A549 (cell line): ENCODE measurements around the gene DAGLB. TPM values are rescaled to one million over a fixed set of nuclear protein-coding genes. Genes with fewer than 3 reads are reported as not detected.

Source experiments
- ATAC-seq, 2 experiments: fragments of 200-7000 bp in 1 of 2; fragments of >200 bp in 1 of 2; cut with Nextera tagmentation in 1 of 2; cut with Tn5 transposase in 1 of 2; 3 replicates each; pipeline versions ENCODE4 v1.8.0 to v1.9.1; 2018 to 2020; ENCODE audit warnings: mild to moderate bottlenecking in 1 of 2, moderate library complexity in 1 of 2
- CTCF ChIA-PET: fragments of 300-600 bp; sonication (Branson Sonifier 250); formaldehyde crosslinking; extraction: SDS; loops from one replicate; lab custom pipeline; 2021; ENCODE audit warnings: antibody characterized with exemption, inconsistent platforms; lab: Yijun Ruan, JAX
- POLR2A ChIA-PET: fragments of 350-600 bp; formaldehyde crosslinking; extraction: SDS; loops from one replicate; lab custom pipeline; 2021; ENCODE audit warnings: antibody characterized with exemption, inconsistent platforms; lab: Yijun Ruan, JAX
- DNase-seq, 2 experiments: peaks; one replicate each; pipeline versions ENCODE4 v3.0.0 to v3.0.0-alpha.2; 2011 to 2016; ENCODE audit warnings: low read depth in 1 of 2, low spot score in 1 of 2
- FAIRE-seq: peaks from 2 replicates; lab custom pipeline; 2011; peaks lifted over from hg19 to GRCh38; lab: Jason Lieb, UNC
- H3K27ac ChIP-seq, 2 experiments: fragments of >200 bp; sonication (Bioruptor Twin); formaldehyde crosslinking; 3 replicates each; pipeline ENCODE4 v1.5.1; 2016 to 2017
- H3K4me1 ChIP-seq: fragments of >200 bp; sonication (Bioruptor Twin); formaldehyde crosslinking; 3 replicates; pipeline ENCODE4 v1.6.1; 2016
- H3K4me2 ChIP-seq: fragments of >200 bp; sonication (Bioruptor Twin); formaldehyde crosslinking; 3 replicates; pipeline ENCODE4 v1.6.1; 2016
- H3K4me3 ChIP-seq: fragments of >200 bp; sonication (Bioruptor Twin); formaldehyde crosslinking; 3 replicates; pipeline ENCODE4 v1.5.1; 2016
- H3K9me3 ChIP-seq: fragments of >200 bp; sonication (Bioruptor Twin); formaldehyde crosslinking; 3 replicates; pipeline ENCODE4 v1.6.1; 2016
- CHD2 ChIP-seq: fragments of 150-350 bp; IDR thresholded peaks from 2 replicates; pipeline ENCODE4 v1.6.1; 2014; ENCODE audit warnings: low read length; ENCODE audit not compliant: partially characterized antibody
- CHD4 ChIP-seq: fragments of 200-600 bp; sonication (generic); IDR thresholded peaks from 2 replicates; pipeline ENCODE4 v1.6.1; 2016; ENCODE audit warnings: antibody characterized with exemption, mild to moderate bottlenecking, borderline replicate concordance
- ESRRA ChIP-seq: fragments of 150-350 bp; IDR thresholded peaks from 2 replicates; pipeline ENCODE4 v1.6.1; 2014; ENCODE audit warnings: mild to moderate bottlenecking, low read length, borderline replicate concordance
- FOSB ChIP-seq: fragments of 250-450 bp; sonication (Bioruptor Pico); IDR thresholded peaks from 2 replicates; pipeline ENCODE4 v1.5.0; 2020; ENCODE audit warnings: mild to moderate bottlenecking, moderate library complexity
- FOSL2 ChIP-seq, 2 experiments: fragments of 450-650 bp in 1 of 2; fragments of >200 bp in 1 of 2; sonication (Bioruptor Twin) in 1 of 2; formaldehyde crosslinking; IDR thresholded peaks; 2 replicates each; pipeline versions ENCODE4 v1.5.0 to v1.6.1; 2016 to 2020; ENCODE audit warnings: mild to moderate bottlenecking in 1 of 2, moderate library complexity in 1 of 2
- GATA3 ChIP-seq: IDR thresholded peaks from 2 replicates; pipeline ENCODE4 v1.6.1; 2012; ENCODE audit warnings: borderline replicate concordance
- HDAC2 ChIP-seq: fragments of 200-600 bp; sonication (generic); IDR thresholded peaks from 2 replicates; pipeline ENCODE4 v1.6.1; 2016
- JUN ChIP-seq, 2 experiments: fragments of >200 bp; sonication (Bioruptor Twin); formaldehyde crosslinking; IDR thresholded peaks; 2 replicates in 1 of 2; 3 replicates in 1 of 2; pipeline ENCODE4 v1.6.1; 2016 to 2017
- MAFK ChIP-seq: fragments of 450-650 bp; IDR thresholded peaks from 2 replicates; pipeline ENCODE4 v1.6.1; 2014; ENCODE audit not compliant: partially characterized antibody
- MYC ChIP-seq: IDR thresholded peaks from 2 replicates; pipeline ENCODE4 v1.6.1; 2012; ENCODE audit warnings: mild to moderate bottlenecking, inconsistent platforms, low read length, improper control_type of control experiment, borderline replicate concordance
- PHF8 ChIP-seq: fragments of 200-600 bp; sonication (generic); IDR thresholded peaks from 2 replicates; pipeline ENCODE4 v1.6.1; 2016; ENCODE audit warnings: low read depth, mild to moderate bottlenecking, antibody characterized with exemption, moderate library complexity, borderline replicate concordance
- RCOR1 ChIP-seq: fragments of 150-350 bp; IDR thresholded peaks from 2 replicates; pipeline ENCODE4 v1.6.1; 2014; ENCODE audit warnings: antibody characterized with exemption, low read length, low read depth
- RNF2 ChIP-seq: fragments of 200-600 bp; sonication (generic); IDR thresholded peaks from 2 replicates; pipeline ENCODE4 v1.6.1; 2016; ENCODE audit warnings: low read depth, mild to moderate bottlenecking, antibody characterized with exemption, moderate library complexity, borderline replicate concordance
- SMC3 ChIP-seq: fragments of >200 bp; sonication (Bioruptor Twin); formaldehyde crosslinking; IDR thresholded peaks from 3 replicates; pipeline ENCODE4 v1.6.1; 2018; ENCODE audit warnings: inconsistent platforms
- TP53 ChIP-seq: fragments of 250-450 bp; sonication (Bioruptor Pico); IDR thresholded peaks from 2 replicates; pipeline ENCODE4 v1.5.0; 2021; ENCODE audit warnings: mild to moderate bottlenecking, moderate library complexity
- ZSCAN20 ChIP-seq: fragments of 250-450 bp; sonication (Bioruptor Pico); IDR thresholded peaks from 2 replicates; pipeline ENCODE4 v1.8.0; 2022; ENCODE audit warnings: mild to moderate bottlenecking, moderate library complexity
- WGBS: methylation state at CpG from one replicate; pipeline ENCODE4 v1.1.6; 2017; ENCODE audit errors: missing lambda C conversion rate; 5-methylcytosine and 5-hydroxymethylcytosine counted together
- polyA plus RNA-seq, 4 experiments: library from polyadenylated mRNA; depleted of rRNA in 3 of 4; stranded (reverse); fragments of >200 nt; fragmentation: RNase III in 1 of 4; extraction: RNeasy Plus Mini Kit Qiagen cat#74134 plus additional on column Dnase treatment in 1 of 4; gene quantifications; 2 replicates in 3 of 4; 3 replicates in 1 of 4; pipeline ENCODE4 v1.2.3, GENCODE V29; 2011 to 2017
- TF ChIP-seq, protein P1 (sequence below): IDR thresholded peaks from 2 replicates; pipeline ENCODE4 v1.6.1; 2012
- TF ChIP-seq, protein P2 (sequence below): IDR thresholded peaks from 2 replicates; pipeline ENCODE4 v1.6.1; 2012; ENCODE audit warnings: low read depth, borderline replicate concordance
- TF ChIP-seq, protein P3 (sequence below): IDR thresholded peaks from 2 replicates; pipeline ENCODE4 v1.6.1; 2012
- TF ChIP-seq, protein P4 (sequence below): fragments of >200 bp; sonication (Bioruptor Twin); formaldehyde crosslinking; IDR thresholded peaks from 3 replicates; pipeline ENCODE4 v1.6.1; 2016
- TF ChIP-seq, protein P5 (sequence below): fragments of >200 bp; sonication (Bioruptor Twin); formaldehyde crosslinking; IDR thresholded peaks from 2 replicates; pipeline ENCODE4 v1.6.1; 2016
- TF ChIP-seq, protein P6 (sequence below): fragments of 450-650 bp; IDR thresholded peaks from 2 replicates; pipeline ENCODE4 v1.6.1; 2014; ENCODE audit warnings: antibody characterized with exemption
- TF ChIP-seq, protein P7 (sequence below): fragments of 250-450 bp; sonication (Bioruptor Pico); IDR thresholded peaks from 2 replicates; pipeline ENCODE4 v1.5.0; 2021; ENCODE audit warnings: mild to moderate bottlenecking, moderate library complexity, borderline replicate concordance

DAGLB gene
- polyA plus RNA-seq, 2 of the 4 experiments (the other 2 are of a cell fraction) = 14.5 to 19.7 TPM

DNA sequence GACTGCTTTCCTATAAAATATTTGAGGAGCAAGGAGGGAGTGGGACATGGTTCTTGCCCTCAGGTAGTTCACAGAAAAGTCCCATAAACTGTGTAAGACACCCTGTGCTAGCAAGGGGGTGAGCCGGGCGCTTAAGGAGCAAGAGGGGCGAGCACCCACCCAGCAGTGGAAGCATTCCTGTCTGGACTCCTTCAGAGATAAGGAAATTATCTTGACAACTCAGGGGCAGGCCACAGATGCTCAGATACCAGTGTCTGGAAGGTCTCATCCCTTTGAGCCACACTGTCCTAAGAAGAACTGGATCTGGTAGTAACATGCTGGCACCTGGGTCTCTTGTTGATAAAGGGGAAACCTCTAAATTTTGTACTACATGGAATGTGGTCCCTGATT lies 54.1 kb downstream of the DAGLB start:
- ChIA-PET POLR2A (no interaction called here), CTCF (interaction anchor here (1.2 kb wide), 1 partner anchor 31 kb away, joined by 4 read pairs; no protein-coding TSS in a partner anchor)
- no peak overlapping the region for H3K4me3 ChIP-seq
- H3K9me3 ChIP-seq = no peaks in the 10 kb centered on the region
- ATAC-seq = peak in 1 of 2 experiments; percentile 31; a peak in 2 of 6 replicates
- peaks cover 51% of the 10 kb centered on the region for H3K4me1 ChIP-seq
- DNase-seq = no peak
- H3K4me2 ChIP-seq = peak overlapping the region; percentile 71
- H3K27ac ChIP-seq = peak overlapping the region; percentile 66 to 80; a peak in 5 of 6 replicates
- 82% methylated on average over 3 of the region's 3 CpGs for WGBS
- FAIRE-seq = no peak
- TF ChIP-seq, protein P1, sequence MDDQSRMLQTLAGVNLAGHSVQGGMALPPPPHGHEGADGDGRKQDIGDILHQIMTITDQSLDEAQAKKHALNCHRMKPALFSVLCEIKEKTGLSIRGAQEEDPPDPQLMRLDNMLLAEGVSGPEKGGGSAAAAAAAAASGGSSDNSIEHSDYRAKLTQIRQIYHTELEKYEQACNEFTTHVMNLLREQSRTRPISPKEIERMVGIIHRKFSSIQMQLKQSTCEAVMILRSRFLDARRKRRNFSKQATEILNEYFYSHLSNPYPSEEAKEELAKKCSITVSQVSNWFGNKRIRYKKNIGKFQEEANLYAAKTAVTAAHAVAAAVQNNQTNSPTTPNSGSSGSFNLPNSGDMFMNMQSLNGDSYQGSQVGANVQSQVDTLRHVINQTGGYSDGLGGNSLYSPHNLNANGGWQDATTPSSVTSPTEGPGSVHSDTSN = no peak
- TF ChIP-seq MAFK (no peak), FOSL2 (IDR thresholded peaks at IDR 0.05) (no peak), FOSL2 (CRISPR knock-in tag; IDR thresholded peaks at IDR 0.05) (no peak), FOSB (CRISPR knock-in tag) (no peak), CHD4 (no peak)
- TF ChIP-seq, protein P2, sequence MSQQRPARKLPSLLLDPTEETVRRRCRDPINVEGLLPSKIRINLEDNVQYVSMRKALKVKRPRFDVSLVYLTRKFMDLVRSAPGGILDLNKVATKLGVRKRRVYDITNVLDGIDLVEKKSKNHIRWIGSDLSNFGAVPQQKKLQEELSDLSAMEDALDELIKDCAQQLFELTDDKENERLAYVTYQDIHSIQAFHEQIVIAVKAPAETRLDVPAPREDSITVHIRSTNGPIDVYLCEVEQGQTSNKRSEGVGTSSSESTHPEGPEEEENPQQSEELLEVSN = no peak

DNA sequence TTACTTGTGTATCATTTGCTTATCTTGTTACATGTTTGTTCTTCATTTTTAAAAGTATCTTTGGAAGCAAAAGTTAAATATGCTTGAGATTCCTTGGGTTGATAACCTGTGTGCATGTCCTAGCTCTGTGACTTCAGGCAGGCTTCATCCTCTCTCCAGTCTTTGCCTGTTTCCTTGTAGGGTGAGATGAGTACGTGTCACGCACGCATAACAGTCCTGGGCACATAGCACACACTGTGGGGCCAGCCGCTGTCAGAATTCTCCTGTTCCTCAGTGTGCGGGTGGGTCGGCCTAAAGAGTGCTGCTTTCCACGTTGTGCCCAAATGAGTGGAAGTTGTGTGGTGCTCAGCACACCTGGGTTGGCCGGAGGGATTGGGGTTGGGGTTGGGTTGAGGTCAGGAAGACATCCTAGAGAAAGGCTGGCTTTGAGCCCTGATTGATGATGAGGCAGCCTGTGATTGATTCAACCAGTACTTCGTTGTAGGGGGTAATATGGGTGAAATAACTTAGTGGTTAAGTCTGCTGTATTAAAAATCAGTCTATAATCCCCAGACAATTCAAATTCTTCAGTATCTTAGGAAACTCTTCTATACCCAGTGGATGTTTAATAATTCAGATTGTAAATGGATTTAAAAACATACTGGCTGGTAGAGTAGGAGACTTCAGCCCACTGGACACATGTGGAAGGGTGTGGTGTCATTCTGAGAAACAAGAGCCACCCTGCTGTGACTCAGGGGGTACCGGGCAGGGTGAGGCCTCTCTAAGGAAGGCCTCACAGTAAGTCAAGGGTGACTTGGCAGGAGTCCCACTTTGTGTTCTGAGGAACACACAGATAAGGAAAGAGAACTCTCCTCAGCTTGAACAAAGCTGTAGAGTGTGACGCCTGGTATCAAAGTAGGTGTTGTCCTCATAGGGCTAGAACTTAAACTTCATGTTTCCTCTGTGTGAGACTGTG lies 54.8 kb downstream of the DAGLB start:
- H3K4me2 ChIP-seq = peak overlapping the region; percentile 71
- H3K27ac ChIP-seq = peak overlapping the region; percentile 66 to 80
- WGBS = 44% methylated on average over 11 of the region's 11 CpGs
- ChIA-PET POLR2A (no interaction called here), CTCF (interaction anchor here (0.9 to 1.3 kb wide), 5 partner anchors 10 to 42 kb away, joined by 3 to 4 read pairs (median 3); no protein-coding TSS in a partner anchor)
- DNase-seq (peak; percentile 69 to 81), ATAC-seq (peak; percentile 86 to 89), FAIRE-seq (no peak)
- no peaks in the 10 kb centered on the region for H3K9me3 ChIP-seq
- peak overlapping the region; percentile 16; the same call in 1 of the 3 replicates for H3K4me3 ChIP-seq
- peaks cover 48% of the 10 kb centered on the region for H3K4me1 ChIP-seq
- TF ChIP-seq, protein P3, sequence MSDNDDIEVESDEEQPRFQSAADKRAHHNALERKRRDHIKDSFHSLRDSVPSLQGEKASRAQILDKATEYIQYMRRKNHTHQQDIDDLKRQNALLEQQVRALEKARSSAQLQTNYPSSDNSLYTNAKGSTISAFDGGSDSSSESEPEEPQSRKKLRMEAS = peak; percentile 42
- TF ChIP-seq, protein P4, sequence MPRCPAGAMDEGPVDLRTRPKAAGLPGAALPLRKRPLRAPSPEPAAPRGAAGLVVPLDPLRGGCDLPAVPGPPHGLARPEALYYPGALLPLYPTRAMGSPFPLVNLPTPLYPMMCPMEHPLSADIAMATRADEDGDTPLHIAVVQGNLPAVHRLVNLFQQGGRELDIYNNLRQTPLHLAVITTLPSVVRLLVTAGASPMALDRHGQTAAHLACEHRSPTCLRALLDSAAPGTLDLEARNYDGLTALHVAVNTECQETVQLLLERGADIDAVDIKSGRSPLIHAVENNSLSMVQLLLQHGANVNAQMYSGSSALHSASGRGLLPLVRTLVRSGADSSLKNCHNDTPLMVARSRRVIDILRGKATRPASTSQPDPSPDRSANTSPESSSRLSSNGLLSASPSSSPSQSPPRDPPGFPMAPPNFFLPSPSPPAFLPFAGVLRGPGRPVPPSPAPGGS = no peak
- TF ChIP-seq JUN (IDR thresholded peaks at IDR 0.05) = peak in 1 of 2 experiments; percentile 43; a peak in 1 of 5 replicates
- TF ChIP-seq ZSCAN20 (CRISPR knock-in tag) = no peak
- TF ChIP-seq GATA3 = 0 out of 2 replicates have a peak, but pooled peaks have one; percentile 8
- TF ChIP-seq CHD4 = no peak
- TF ChIP-seq, protein P5, sequence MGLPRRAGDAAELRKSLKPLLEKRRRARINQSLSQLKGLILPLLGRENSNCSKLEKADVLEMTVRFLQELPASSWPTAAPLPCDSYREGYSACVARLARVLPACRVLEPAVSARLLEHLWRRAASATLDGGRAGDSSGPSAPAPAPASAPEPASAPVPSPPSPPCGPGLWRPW = no peak
- no peak for TF ChIP-seq RNF2
- TF ChIP-seq TP53 = no peak

DNA sequence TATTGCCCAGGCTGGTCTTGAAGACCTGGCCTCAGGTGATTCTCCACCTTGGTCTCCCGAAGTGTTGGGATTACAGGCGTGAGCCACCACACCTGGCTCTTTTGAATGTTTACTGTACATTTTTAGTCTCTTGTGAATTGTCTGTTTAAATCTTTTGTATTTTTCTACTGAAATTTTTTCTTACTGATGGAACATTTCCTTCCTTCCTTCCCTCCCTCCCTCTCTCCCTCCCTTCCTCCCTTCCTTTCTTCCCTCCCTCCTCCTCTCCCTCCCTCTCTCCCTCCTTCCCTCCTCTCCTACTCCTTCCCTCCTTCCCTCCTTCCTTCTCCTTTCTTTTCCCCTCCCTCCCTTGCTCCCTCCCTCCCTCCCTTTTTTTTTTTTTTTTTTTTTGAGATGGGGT lies 58.0 kb downstream of the DAGLB start:
- H3K4me1 ChIP-seq = peaks cover 71% of the 10 kb centered on the region
- no peaks in the 10 kb centered on the region for H3K9me3 ChIP-seq
- 0 out of 6 replicates have a peak overlapping the region, but pooled peaks of 1 of the 2 experiments have one; percentile 26 for H3K27ac ChIP-seq
- WGBS = 92% methylated on average over 2 of the region's 2 CpGs
- CTCF ChIA-PET = interaction anchor here (0.6 to 1.4 kb wide), 3 partner anchors 9 to 1185 kb away, joined by 3 to 5 read pairs (median 5); no protein-coding TSS in a partner anchor
- ATAC-seq (no peak), DNase-seq (no peak), FAIRE-seq (no peak)
- POLR2A ChIA-PET = no interaction called here
- no peak overlapping the region for H3K4me2 ChIP-seq
- no peak overlapping the region for H3K4me3 ChIP-seq
- TF ChIP-seq HDAC2 (no peak), SMC3 (no peak), PHF8 (no peak), MYC (no peak), CHD2 (no peak), ESRRA (no peak), RCOR1 (no peak)
- TF ChIP-seq, protein P5 = no peak
- TF ChIP-seq, protein P6, sequence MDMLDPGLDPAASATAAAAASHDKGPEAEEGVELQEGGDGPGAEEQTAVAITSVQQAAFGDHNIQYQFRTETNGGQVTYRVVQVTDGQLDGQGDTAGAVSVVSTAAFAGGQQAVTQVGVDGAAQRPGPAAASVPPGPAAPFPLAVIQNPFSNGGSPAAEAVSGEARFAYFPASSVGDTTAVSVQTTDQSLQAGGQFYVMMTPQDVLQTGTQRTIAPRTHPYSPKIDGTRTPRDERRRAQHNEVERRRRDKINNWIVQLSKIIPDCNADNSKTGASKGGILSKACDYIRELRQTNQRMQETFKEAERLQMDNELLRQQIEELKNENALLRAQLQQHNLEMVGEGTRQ = no peak
- TF ChIP-seq, protein P7, sequence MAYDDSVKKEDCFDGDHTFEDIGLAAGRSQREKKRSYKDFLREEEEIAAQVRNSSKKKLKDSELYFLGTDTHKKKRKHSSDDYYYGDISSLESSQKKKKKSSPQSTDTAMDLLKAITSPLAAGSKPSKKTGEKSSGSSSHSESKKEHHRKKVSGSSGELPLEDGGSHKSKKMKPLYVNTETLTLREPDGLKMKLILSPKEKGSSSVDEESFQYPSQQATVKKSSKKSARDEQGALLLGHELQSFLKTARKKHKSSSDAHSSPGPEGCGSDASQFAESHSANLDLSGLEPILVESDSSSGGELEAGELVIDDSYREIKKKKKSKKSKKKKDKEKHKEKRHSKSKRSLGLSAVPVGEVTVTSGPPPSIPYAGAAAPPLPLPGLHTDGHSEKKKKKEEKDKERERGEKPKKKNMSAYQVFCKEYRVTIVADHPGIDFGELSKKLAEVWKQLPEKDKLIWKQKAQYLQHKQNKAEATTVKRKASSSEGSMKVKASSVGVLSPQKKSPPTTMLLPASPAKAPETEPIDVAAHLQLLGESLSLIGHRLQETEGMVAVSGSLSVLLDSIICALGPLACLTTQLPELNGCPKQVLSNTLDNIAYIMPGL = no peak
- TF ChIP-seq, protein P2 = no peak
